PFSK-1 (cell line): Measurements from ENCODE around the gene ZNF253.

Source experiments
- FOXP2 ChIP-seq: optimal IDR thresholded peaks from 2 replicates; pipeline ENCODE3; 2011; ENCODE audit warnings: borderline replicate concordance, control low read depth, inconsistent platforms; ENCODE audit not compliant: insufficient read depth; ENCODE audit errors: extremely low read length, extremely low read depth
- POLR2AphosphoS5 ChIP-seq: IDR thresholded peaks from 2 replicates; pipeline ENCODE4 v1.6.1; 2012; ENCODE audit warnings: low read depth, mild to moderate bottlenecking, control low read depth, low read length, moderate library complexity
- REST ChIP-seq, 2 experiments: IDR thresholded peaks; 2 replicates each; pipeline versions ENCODE4 v1.6.1 to v1.8.0; 2011 to 2012; ENCODE audit warnings: low read depth in 2 of 2, low read length in 2 of 2, control low read depth in 1 of 2, inconsistent platforms in 1 of 2, mild to moderate bottlenecking in 1 of 2, moderate library complexity in 1 of 2; ENCODE audit not compliant: insufficient read depth in 1 of 2
- SIN3A ChIP-seq: IDR thresholded peaks from 2 replicates; pipeline ENCODE4 v1.6.1; 2012; ENCODE audit warnings: mild to moderate bottlenecking, low read length, moderate library complexity, borderline replicate concordance; ENCODE audit not compliant: insufficient read depth
- TAF1 ChIP-seq: IDR thresholded peaks from 2 replicates; pipeline ENCODE4 v1.6.1; 2012; ENCODE audit warnings: low read length, control low read depth, borderline replicate concordance; ENCODE audit not compliant: insufficient read depth

Gene ZNF253

DNA sequence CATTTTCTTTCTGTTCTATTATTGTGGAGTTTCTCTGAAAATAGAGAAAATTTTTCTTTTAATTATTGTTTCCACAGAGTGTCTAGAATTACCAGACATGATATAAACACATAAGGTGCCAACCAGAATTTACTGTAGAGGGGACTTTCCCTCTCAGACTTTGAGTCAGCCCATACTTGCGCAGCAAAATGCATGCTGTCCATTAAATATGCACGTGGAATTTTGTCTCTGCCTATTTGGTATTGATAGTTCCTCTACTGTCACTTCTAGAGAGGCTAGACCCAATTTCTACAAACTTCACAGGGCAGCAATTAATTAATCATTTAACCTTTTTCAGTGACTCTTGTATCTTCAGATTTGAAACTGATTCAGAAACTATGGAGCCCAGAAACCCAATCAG is 44.0 kb downstream of the ZNF253 start:
- no peak for TF ChIP-seq POLR2AphosphoS5
- no peak for TF ChIP-seq TAF1
- TF ChIP-seq REST (IDR thresholded peaks at IDR 0.05; ENCODE audit: insufficient read depth in 1 of 2, low read depth in 2 of 2, low read length in 2 of 2): no peak
- TF ChIP-seq SIN3A: no peak
- TF ChIP-seq FOXP2: no peak

- no peak for TF ChIP-seq REST (IDR thresholded peaks at IDR 0.05; ENCODE audit: insufficient read depth in 1 of 2, low read depth in 2 of 2, low read length in 2 of 2)
- no peak for TF ChIP-seq TAF1
- TF ChIP-seq POLR2AphosphoS5: no peak
- TF ChIP-seq FOXP2: no peak
- no peak for TF ChIP-seq SIN3A
Measured at GRCh38 chr19:19911150-19911549, 45.5 kb downstream of the ZNF253 start.

- no peak for TF ChIP-seq POLR2AphosphoS5
- TF ChIP-seq SIN3A: no peak
- no peak for TF ChIP-seq FOXP2
- no peak for TF ChIP-seq TAF1
Measured at GRCh38 chr19:19914596-19914995, 48.9 kb downstream of the ZNF253 start.

- TF ChIP-seq TAF1 (no peak), SIN3A (no peak), POLR2AphosphoS5 (no peak), REST (IDR thresholded peaks at IDR 0.05; ENCODE audit: insufficient read depth in 1 of 2, low read depth in 2 of 2, low read length in 2 of 2) (no peak), FOXP2 (no peak)
Measured at GRCh38 chr19:19937403-19937802, 71.7 kb downstream of the ZNF253 start.

DNA sequence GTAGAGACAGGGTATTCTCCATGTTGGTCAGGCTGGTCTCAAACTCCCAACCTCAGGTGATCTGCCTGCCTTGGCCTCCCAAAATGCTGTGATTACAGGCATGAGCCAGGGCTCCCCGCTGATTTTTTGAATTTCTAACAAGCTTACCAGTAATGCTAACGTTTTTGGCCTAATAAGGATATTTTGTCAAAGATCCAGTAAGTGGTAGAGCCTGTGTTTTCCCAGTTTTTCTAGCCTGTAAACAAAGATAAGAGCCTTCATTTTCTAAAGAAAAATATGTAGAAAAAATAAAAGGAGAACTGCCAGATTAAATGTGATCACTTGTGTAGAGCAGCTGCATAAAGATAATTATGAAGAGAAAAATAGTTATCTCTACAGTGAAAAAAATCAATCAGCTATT is 72.8 kb downstream of the ZNF253 start:
- TF ChIP-seq FOXP2: no peak
- TF ChIP-seq POLR2AphosphoS5: no peak
- TF ChIP-seq SIN3A: no peak
- no peak for TF ChIP-seq TAF1
- no peak for TF ChIP-seq REST (IDR thresholded peaks at IDR 0.05; ENCODE audit: insufficient read depth in 1 of 2, low read depth in 2 of 2, low read length in 2 of 2)
